Measurements from ENCODE around the gene GP5.

The GP5 gene

DNA sequence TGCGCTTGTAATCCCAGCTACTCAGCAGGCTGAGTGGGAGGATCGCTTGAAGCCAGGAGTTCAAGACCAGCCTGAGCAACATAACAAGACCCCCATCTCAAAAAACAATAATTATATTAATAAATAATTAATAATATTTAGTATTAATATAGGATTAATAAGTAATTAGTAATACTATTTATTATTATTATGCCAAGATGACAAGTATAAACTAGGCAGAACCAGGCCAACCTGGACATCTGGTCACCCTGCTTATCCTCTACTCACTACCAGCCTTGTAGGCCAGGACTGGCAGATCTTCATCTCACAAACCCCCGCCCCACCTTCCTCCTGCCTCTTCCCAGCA, 48.4 kb downstream of the GP5 start:
- DNase-seq (ENCODE audit: low spot score) = no peak

DNA sequence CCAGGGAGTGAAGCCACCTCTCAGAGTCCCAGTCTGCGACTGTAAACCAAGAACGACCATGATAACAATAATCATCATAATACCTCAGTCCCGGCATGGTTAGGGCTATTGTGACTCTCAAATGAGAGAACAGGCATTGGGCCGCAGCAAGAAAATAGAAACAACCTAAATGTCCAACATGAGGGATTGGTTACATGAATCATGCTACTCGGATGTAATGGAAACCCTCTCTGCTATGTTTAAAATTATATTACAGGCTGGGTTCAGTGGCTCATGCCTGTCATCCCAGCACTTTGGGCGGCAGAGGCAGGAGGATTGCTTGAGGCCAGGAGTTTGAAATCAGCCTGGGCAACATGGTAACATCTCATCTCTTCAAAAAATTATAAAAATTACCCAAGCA, 50.7 kb downstream of the GP5 start:
- no peak for DNase-seq (ENCODE audit: low spot score)

DNA sequence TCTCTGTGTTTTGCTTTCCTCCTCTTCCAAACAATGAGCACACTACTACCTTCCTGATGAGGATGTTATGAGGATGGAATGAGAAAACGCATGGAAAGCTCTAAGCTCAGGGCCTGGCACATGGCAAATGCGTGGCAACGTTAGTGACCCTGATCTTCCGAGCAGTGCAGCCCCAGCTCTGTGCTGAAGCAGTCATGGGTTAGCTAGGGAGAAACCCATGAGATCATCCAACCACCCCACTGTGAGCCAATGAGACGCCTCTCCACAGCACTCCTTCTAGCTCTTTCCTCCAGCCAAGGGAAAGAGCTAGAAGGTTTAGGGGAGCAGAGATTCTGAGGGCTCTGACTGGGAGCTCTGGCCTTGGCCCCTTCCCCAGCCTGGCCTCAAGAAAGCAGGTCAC, 52.4 kb downstream of the GP5 start:
- no peak for DNase-seq (ENCODE audit: low spot score)

DNA sequence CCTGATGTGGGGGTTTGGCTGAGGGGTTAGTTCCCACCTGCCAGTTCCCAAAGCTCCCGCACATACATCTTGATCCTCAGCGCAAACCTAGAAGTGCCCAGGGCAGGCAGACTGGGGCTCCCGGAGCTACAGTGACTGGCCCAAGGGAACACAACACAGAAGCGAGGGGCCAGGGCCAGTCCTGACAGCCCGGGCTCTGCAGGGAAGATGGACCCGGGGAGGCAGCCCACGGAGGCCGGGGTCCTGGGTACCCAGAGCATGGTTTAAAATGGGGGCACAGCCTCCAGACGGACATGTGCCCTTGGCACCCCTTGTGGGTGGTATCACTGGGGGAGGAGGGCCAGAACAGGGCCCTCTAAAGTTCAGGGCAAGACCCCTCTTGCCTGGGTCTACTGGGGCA, 53.0 kb downstream of the GP5 start:
- DNase-seq (ENCODE audit: low spot score) = no peak

Data from hematopoietic multipotent progenitor cell treated with erythropoietin and hydrocortisone succinate and interleukin-3 and kit ligand, for 15 days (in vitro differentiated cells).